NT2/D1 (cell line): ENCODE measurements around the gene ANKRD29.
"Not testable (repeated sequence)": the region's sequence is repeated elsewhere in the genome, so short reads cannot be mapped to it uniquely, and the experiment has no call there.

Experiments used
- DNase-seq: peaks from one replicate; pipeline ENCODE4 v3.0.0-alpha.2; 2011; ENCODE audit warnings: low read depth, low spot score
- H3K27me3 ChIP-seq: 2 replicates; pipeline ENCODE4 v1.6.0; 2011; ENCODE audit warnings: mild to moderate bottlenecking; ENCODE audit not compliant: insufficient read length, insufficient read depth
- H3K36me3 ChIP-seq: 2 replicates; pipeline ENCODE4 v1.6.1; 2011; ENCODE audit warnings: mild to moderate bottlenecking, low read length, mixed read lengths; ENCODE audit not compliant: insufficient read depth, insufficient read length
- H3K4me1 ChIP-seq: 2 replicates; pipeline ENCODE4 v1.5.1; 2011; ENCODE audit not compliant: insufficient read depth, insufficient read length
- H3K4me3 ChIP-seq: 2 replicates; pipeline ENCODE4 v1.5.1; 2011; ENCODE audit warnings: low read depth; ENCODE audit not compliant: insufficient read length
- H3K9ac ChIP-seq: 2 replicates; pipeline ENCODE4 v1.6.0; 2011; ENCODE audit warnings: low read depth; ENCODE audit not compliant: insufficient read length
- H3K9me3 ChIP-seq: 2 replicates; pipeline ENCODE4 v1.5.1; 2011; ENCODE audit warnings: mild to moderate bottlenecking, low read length; ENCODE audit not compliant: insufficient read depth
- SUZ12 ChIP-seq: IDR thresholded peaks from 2 replicates; pipeline ENCODE4 v1.6.1; 2011; ENCODE audit not compliant: insufficient read length, insufficient read depth; ENCODE audit errors: extremely low read depth
- YY1 ChIP-seq: IDR thresholded peaks from 2 replicates; pipeline ENCODE4 v1.6.1; 2011; ENCODE audit not compliant: insufficient read length, insufficient read depth
- ZNF274 ChIP-seq: IDR thresholded peaks from 2 replicates; pipeline ENCODE4 v1.6.1; 2011; ENCODE audit warnings: mild to moderate bottlenecking, low read depth, low read length

The ANKRD29 gene

GRCh38 chr18:23585007-23585871 lies 77.5 kb downstream of the ANKRD29 start:
- no peaks in the 10 kb centered on the region for H3K27me3 ChIP-seq
- H3K9ac ChIP-seq, result peak overlapping the region; percentile 94
- no peaks in the 10 kb centered on the region for H3K36me3 ChIP-seq
- H3K4me1 ChIP-seq, result no peaks in the 10 kb centered on the region
- DNase-seq, result no peak
- TF ChIP-seq YY1, result no peak
- no peak for TF ChIP-seq SUZ12
- no peak for TF ChIP-seq ZNF274
- no peaks in the 10 kb centered on the region for H3K9me3 ChIP-seq
- peak overlapping the region; percentile 92 for H3K4me3 ChIP-seq

- H3K36me3 ChIP-seq, result no peaks in the 10 kb centered on the region
- no peaks in the 10 kb centered on the region for H3K27me3 ChIP-seq
- TF ChIP-seq YY1, result no peak
- no peak for TF ChIP-seq ZNF274
- TF ChIP-seq SUZ12, result no peak
- no peaks in the 10 kb centered on the region for H3K9me3 ChIP-seq
- H3K4me1 ChIP-seq, result no peaks in the 10 kb centered on the region
- no peak overlapping the region for H3K9ac ChIP-seq
- no peak for DNase-seq
- H3K4me3 ChIP-seq, result no peak overlapping the region
These were observed 78.4 kb downstream of the ANKRD29 start for GRCh38 chr18:23584019-23584983.

DNA sequence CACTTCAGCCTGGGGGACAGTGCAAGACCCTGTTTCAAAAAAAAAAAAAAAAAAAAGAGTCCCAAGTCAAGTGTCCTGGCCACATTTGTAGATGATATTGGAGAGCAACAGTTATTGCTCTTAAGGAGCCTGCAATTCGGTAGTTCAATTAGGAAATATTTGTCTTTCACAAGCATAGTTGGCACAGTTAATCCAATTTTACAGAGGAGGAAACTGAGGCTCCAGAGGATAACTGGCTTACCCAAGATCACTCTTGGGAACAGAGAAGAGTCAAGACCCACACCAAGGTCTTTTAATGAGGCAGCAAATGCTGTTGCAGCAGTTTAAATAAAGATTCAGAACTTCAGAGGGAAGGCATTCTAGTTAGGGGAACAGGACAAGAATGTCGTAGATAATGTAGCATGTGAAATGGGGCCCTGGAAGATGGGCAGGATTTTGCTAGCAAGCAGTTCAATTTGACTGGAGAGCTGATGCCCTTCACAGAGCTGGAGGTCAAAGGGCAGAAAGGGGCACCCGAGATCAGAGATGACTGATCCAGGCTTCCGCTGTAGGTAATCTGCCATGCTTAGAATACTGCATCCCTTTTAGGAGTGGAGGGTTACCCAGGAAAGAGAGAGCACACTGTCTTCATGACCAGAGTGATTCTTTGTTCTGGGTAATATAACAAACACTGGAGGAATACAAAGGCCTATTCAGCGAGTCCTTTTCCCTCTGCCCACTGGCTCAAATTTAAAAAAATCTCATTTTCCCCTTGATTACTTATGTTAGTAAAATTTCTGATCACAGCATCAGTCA lies 79.4 kb downstream of the ANKRD29 start:
- H3K4me3 ChIP-seq, result no peak overlapping the region
- H3K4me1 ChIP-seq, result no peaks in the 10 kb centered on the region
- H3K9me3 ChIP-seq, result no peaks in the 10 kb centered on the region; the same call in 1 of the 2 replicates
- H3K9ac ChIP-seq, result no peak overlapping the region
- DNase-seq, result no peak
- TF ChIP-seq YY1 (no peak), ZNF274 (no peak), SUZ12 (no peak)
- H3K27me3 ChIP-seq, result no peaks in the 10 kb centered on the region
- H3K36me3 ChIP-seq, result peaks cover 1% of the 10 kb centered on the region

- Histone ChIP-seq H3K4me1 (no peaks in the 10 kb centered on the region), H3K9me3 (no peaks in the 10 kb centered on the region; the same call in 1 of the 2 replicates), H3K36me3 (peaks cover 8% of the 10 kb centered on the region), H3K9ac (no peak overlapping the region), H3K4me3 (no peak overlapping the region), H3K27me3 (no peaks in the 10 kb centered on the region)
- TF ChIP-seq SUZ12 (no peak), YY1 (no peak), ZNF274 (no peak)
- DNase-seq, result no peak
These were observed 81.9 kb downstream of the ANKRD29 start for GRCh38 chr18:23580677-23581367.

DNA sequence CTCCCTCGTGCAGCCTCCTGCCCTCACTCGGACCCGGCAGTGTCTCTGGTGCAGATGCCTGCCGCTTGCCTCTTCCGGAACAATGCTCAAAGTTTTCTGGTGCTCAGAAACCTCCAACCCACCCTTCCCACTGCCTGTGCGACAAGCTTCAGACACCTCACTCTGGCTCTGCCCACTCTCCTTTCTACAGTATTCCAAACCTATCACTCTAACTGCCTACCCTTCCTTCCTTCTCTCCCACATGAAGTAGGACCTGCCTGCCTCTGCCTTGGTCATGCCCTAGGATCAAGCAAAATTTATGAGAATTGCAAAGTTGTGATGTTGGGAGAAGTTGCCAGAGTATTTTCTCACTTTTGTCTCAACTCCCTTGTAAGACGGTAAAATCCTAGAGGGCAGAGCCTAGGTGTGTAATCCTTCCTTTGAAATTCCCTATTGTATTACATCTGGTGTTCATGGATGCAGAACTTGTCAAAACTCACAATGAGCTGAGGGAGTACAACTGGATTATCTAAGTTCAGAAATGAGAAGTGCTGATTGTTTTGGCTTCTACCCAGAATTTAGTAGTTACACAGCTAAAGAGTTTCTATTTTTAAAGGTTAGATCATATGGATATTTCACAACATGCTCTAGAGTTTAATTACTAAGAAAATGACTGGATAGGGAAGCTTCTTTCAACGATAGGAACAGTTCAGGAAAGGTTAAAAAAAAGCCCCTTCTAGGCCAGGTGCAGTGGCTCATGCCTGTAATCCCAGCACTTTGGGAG lies 83.6 kb downstream of the ANKRD29 start:
- Histone ChIP-seq H3K9ac (no peak overlapping the region), H3K9me3 (no peaks in the 10 kb centered on the region; the same call in 1 of the 2 replicates), H3K4me3 (no peak overlapping the region), H3K27me3 (no peaks in the 10 kb centered on the region), H3K36me3 (peaks cover 14% of the 10 kb centered on the region), H3K4me1 (no peaks in the 10 kb centered on the region)
- no peak for DNase-seq
- no peak for TF ChIP-seq ZNF274
- no peak for TF ChIP-seq SUZ12
- TF ChIP-seq YY1, result no peak

DNA sequence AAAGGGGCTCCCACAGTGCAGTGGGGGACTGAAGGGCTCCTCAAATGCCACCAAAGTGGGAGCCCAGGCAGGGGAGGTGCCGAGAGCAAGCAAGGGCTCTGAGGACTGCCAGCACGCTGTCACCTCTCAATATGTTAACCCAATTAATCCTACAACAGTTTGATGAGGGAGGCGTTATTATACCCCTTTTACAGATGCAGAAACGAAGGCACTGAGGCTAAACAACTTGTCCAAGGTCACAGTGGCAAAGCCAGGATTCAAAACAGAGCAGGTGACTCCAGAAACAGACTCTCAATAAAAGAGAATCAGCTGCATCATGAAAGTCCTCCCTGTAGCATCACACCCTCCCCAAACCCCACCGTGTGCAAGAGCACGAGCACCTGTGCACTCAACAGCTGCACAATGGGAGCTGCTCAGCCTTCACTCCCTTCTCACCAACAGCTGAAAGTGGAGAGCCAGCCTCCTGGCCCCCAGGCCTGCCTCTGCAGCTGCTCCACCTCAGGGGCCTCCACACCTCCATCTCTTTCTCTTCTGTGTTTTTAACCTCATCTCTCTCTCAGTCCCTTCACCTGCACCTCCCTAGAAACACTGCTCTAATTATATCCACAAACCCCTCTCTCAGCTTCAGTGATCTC lies 84.5 kb downstream of the ANKRD29 start:
- H3K9ac ChIP-seq, result no peak overlapping the region
- no peak overlapping the region for H3K4me3 ChIP-seq
- no peaks in the 10 kb centered on the region for H3K27me3 ChIP-seq
- no peak for TF ChIP-seq YY1
- TF ChIP-seq ZNF274, result no peak
- no peak for TF ChIP-seq SUZ12
- DNase-seq, result no peak
- peaks cover 14% of the 10 kb centered on the region for H3K36me3 ChIP-seq
- no peaks in the 10 kb centered on the region; the same call in 1 of the 2 replicates for H3K9me3 ChIP-seq
- H3K4me1 ChIP-seq, result no peaks in the 10 kb centered on the region

- DNase-seq, H3K9me3 ChIP-seq, H3K4me1 ChIP-seq, H3K9ac ChIP-seq, H3K27me3 ChIP-seq, H3K4me3 ChIP-seq: not testable (repeated sequence)
- H3K36me3 ChIP-seq, result peaks cover 19% of the 10 kb centered on the region
These were observed 85.2 kb downstream of the ANKRD29 start for GRCh38 chr18:23577521-23577920.
